GM18499 (cell line): ENCODE data around the gene RPTOR.

Source experiments
- ATAC-seq: cut with Tn5 transposase; IDR thresholded peaks from one replicate; pipeline ENCODE4 v1.9.1; 2021; ENCODE audit warnings: moderate number of reproducible peaks; ENCODE audit not compliant: insufficient read depth, unreplicated experiment

RPTOR gene

GRCh38 chr17:80659651-80660050, 115.0 kb downstream of the RPTOR start:
- no peak for ATAC-seq

DNA sequence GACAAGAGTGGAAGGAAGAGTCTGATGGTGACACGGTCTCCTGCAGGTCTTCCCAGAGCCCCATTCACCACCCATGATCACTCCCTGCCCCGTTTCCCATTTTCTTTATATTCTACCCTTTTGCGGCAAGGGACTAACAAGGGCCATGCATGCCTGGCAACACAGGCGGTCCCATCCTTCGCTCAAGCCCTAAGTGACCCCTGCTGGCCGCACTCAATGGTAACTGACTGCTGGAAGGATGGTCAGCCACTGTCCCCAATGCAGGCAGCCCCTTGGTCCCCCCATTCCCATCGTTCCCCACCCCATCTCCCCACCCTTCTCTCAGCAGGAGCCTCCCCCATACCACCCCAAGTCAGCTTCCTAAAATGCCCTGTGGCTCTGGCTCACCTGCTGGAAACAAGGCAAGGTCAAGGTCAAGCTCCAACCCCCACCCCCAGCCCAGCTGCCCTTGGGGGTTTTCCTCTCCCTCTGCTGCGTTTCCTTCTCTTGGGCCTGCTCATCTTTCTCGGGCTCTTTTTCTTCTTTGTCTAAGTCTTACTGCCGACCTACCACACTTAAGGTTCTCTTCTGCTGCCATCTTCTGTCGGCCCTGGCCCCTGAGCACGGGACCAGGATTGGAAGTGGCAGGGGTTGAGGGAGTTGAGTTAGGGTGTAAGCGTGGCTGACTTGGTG, 116.0 kb downstream of the RPTOR start:
- no peak for ATAC-seq

DNA sequence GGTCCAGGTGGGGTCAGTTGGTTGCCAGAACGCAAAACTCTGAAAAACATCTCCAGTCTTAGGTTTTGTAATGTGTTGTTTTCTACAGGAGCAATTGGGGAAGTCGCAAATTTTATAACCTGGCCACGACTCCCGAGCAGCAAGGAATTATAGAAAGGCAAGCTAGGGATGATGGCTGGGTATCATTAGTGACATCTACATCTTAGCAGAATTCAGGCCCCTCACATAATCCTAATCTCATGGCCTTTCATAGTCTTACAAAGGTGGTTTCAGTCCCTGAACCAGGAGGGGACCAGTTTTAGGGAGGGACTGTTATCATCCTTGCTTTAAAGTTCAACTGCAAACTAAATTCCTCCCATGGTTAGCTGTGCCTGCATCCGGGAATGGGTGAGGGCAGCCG, 117.9 kb downstream of the RPTOR start:
- ATAC-seq = no peak

DNA sequence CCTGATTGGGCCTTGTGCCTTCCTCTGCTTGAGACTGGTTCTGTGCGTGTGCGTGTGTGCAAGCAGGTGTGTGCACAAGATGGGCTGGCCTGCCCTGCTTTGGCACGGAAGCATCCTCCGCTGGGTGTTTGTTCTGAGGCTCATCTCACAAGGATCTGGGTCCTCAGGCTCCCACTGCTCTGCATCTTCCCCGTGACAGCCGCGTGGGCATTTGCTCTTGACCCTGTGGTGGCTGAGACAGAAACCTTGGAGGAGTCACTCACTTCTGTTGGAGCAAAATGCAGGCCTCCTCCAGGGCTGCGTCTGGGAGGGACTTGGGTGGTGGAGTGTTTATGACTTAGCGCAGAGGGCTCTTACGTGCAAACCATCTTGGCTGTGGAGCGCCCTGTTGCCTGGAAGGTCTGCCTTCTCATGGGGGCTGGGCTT, 119.2 kb downstream of the RPTOR start:
- ATAC-seq = no peak

GRCh38 chr17:80664217-80664790, 119.7 kb downstream of the RPTOR start:
- ATAC-seq = no peak

- ATAC-seq = no peak
These were observed 121.2 kb downstream of the RPTOR start for GRCh38 chr17:80665792-80666191.

DNA sequence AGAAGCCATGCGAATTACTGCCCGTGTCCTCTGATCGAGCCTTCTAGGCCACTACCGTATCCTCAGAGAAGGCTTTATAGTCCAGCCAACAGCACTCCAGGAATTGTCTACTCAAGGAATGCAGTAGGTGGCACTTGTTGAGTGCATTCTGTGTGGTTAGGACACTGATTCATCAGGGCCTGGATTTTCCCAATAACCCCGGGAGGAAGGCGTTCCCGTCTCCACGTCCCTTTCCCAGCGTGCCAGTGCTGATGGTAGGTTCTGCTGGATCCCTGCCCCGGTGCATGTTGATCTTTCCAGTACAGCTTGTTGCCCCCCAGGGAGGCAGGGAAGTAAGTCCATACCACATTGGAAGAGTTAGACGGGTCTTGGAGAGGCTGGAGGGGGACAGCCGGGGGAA, 122.2 kb downstream of the RPTOR start:
- ATAC-seq = no peak

DNA sequence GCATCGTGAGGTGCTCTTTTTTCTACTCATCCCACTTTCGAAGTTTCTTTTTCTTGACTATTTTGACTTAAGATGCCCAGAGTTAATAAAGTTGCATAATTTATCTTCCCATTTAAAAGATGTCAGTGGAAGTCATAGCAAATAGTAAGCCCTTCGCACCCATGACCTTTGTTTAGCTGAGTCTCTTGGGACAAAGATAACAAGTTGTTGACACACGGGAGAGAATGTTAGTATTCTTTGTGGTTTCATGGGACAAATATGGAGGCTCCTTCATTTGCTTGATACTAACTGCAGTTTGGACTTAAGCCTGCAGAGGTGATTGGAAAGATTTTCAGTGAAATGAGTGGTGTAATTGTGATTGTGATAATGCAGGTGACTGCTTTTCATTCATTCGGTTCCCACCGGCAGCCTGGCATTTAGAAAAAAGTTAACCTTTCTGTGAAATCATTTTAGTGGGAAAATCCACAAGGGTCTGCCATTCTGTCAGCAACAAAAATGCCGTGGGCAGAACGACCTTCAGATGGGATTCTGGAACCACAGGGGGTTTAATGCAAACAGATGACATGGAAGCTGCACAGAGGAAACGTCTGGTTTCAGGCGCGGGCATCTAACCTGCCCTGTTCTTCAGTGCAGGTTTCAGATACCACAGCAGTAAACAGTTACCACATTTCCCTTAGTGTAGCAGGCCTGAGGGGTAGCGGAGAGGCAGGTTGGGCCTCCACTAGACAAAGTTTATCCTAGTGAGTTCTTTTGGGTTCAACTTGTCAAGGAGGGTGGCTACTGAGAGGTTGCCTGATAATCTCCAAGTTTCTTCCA, 123.0 kb downstream of the RPTOR start:
- ATAC-seq = no peak

- ATAC-seq = no peak
These were observed 123.9 kb downstream of the RPTOR start for GRCh38 chr17:80668375-80669148.

DNA sequence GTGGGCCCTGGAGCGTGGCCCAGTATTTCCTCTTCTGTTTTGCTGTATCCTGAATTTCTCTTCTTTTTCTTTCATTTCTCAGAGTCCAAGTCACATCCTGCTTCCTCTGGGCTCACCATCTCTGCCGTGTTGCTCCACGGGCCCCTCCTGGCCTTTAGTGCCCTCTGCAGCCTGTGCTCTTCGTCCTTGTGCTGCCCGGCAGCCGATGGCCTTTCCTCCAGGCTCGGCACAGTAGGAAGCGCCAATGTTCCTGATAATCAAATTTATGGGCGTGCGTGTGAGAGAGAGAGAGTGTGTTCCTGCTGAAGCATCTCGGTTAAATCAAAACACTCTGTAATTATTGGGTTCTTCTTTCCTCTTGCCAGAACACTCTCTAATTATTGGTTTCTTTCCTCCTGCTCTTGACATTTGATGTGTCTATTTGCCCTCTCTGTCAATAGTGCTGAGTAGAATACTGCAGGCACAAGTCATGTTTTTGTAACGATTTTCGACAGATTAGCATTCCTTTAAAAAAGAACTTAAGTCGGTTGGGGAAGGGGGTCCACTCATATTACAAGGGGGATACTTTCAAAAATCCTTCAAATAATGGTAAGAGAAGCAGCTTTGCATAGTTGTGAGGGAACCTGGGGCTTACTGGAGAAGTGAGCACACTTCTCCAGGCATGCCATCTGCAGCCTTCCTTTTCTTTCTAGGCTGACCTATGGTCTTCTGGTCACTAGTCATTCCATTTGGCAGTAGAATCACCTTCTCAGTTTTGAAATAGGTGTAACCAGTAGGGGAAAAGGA, 126.6 kb downstream of the RPTOR start:
- ATAC-seq = no peak

DNA sequence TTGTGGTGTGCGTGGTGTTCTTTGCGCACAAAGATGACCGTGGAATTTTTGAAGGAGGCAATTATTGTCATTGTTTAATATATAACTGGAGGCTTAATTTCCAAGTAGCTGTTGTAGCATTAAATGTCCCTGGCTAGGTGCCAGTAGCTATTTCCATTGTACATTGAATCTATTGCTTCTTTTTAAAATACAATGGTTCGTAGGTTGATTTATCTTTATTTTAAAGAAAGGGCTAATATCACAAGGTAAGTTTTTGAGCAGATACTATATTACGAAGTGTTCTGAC, 127.1 kb downstream of the RPTOR start:
- ATAC-seq = no peak

GRCh38 chr17:80673152-80673920, 128.7 kb downstream of the RPTOR start:
- ATAC-seq = no peak

DNA sequence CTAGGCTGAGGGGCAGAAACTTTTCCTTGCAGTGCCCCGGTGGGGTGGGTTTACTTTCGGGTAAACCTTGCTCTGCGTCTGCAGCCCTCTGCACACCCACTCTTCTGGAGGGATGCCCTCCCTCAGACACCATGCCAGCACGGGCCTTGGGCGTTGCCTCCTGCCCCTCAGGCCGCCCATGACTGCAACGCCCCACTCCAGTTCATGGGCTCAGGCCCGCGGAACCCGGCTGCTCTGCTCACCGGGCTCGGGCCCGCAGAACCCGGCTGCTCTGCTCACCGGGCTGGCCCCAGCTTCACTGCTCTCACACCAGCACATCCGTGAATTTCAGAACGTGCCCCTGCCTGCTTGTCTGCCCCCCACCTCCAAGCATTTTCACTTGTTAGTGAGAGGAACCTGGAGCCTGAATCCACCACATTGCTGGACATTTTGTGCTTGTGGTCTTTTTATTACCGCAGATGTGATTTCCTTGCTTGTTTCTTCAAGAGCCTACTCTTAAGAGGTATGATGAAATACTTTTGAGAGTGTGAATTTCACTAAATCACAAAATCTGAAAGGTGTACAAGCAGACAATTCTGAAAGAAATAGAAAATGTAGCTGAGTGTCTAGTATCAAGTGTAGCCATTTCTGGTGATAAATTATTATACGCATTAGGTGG, 130.9 kb downstream of the RPTOR start:
- no peak for ATAC-seq

DNA sequence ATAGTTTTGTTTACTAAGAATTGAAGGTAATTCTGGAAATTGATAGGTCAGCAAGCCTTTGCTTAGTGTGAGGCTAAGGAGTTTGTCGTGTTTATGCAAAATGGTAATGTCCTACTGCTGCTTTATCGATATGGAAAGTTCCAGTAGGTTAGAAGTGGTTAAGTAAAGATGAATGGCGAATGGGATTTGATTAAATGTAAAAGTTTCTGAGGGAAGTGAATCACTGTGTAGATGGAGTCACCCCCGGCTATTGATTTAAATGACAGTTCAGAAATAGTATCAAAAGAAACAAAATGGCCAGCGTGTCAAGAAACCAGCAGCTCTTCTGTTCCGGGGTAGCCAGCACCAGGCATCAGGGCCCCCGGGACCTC, 131.4 kb downstream of the RPTOR start:
- no peak for ATAC-seq

GRCh38 chr17:80676564-80676963, 131.9 kb downstream of the RPTOR start:
- no peak for ATAC-seq

DNA sequence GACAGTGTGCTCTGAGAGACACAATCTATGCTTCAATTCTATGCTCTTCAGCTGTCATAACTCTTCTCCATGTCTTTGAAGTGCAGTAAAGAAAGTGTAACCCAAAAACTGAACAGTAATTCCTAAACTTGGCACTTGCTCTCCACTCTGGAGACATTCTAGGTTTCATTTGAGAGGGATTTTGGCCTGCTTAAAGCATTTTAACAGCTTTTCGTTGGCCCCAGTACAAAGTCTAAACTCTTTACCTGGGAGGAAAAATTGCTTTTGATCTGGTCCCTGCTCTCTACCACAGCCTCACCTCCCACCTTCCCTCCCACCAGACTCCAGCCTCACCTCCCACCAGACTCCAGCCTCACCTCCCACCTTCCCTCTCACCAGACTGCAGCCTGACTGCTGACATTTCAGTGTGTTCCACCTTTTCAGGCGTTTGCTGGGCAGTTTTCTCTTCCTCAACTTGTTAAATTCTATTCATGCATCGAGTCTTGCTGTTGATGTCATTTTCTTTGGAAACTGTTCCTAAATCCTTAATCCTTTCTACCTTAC, 132.6 kb downstream of the RPTOR start:
- no peak for ATAC-seq

DNA sequence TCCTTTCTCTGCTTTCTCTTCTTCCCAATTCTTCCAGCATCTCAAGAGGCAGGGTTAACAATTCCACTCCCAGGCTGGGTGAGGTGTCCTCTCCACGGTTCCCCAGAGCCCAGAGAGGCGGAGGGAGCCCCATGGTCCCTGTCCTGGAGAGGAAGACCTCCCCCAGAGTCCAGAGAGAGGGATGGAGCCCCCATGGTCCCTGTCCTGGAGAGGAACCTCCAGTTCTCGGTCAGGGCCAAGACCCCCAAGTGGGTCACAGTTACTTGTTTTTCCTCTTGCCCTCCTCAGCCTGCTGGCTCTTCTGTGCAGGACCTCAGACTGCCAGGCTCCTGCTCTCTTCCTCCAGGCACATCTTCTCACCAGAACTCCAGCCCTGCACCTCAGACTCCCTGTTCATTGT, 135.2 kb downstream of the RPTOR start:
- no peak for ATAC-seq

GRCh38 chr17:80681215-80681614, 136.6 kb downstream of the RPTOR start:
- ATAC-seq = no peak

DNA sequence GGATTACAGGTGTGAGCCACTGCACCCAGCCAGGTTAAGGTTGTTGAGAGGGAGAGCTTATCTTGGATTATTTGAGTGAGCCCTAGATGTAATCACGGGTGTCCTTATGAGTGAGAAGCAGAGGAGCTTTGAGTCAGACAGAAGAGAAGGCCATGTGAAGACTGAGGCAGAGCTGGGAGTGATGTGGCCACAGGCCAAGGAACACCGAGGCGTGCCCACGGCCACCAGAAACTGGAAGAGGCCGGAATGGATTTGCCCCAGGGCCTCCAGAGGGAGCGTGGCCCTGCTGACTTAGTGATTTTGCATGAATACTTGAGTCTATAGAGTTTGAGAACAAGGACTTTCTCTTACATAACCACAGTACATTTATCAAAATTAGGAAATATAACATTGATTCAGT, 137.7 kb downstream of the RPTOR start:
- ATAC-seq = no peak
